HCT116 (cell line): Measurements from ENCODE around the gene TEX261.

Experiments
- FOSL1 ChIP-seq: IDR thresholded peaks from 2 replicates; pipeline ENCODE4 v1.6.1; 2012; ENCODE audit warnings: low read depth
- JUND ChIP-seq: IDR thresholded peaks from 2 replicates; pipeline ENCODE4 v1.6.1; 2012
- MAX ChIP-seq: IDR thresholded peaks from 2 replicates; pipeline ENCODE4 v1.6.1; 2012
- POLR2A ChIP-seq: IDR thresholded peaks from 2 replicates; pipeline ENCODE4 v1.7.0; 2011; ENCODE audit warnings: borderline replicate concordance; ENCODE audit not compliant: insufficient read depth, insufficient read length; ENCODE audit errors: extremely low read depth
- POLR2AphosphoS5 ChIP-seq: IDR thresholded peaks from 2 replicates; pipeline ENCODE4 v1.6.1; 2011; ENCODE audit warnings: mild to moderate bottlenecking, low read depth, low read length, moderate library complexity
- RAD21 ChIP-seq: IDR thresholded peaks from 2 replicates; pipeline ENCODE4 v1.6.1; 2012; ENCODE audit warnings: low read depth, mild to moderate bottlenecking
- YY1 ChIP-seq: IDR thresholded peaks from 2 replicates; pipeline ENCODE4 v1.6.1; 2011; ENCODE audit warnings: low read length, low read depth, moderate library complexity, mild to moderate bottlenecking; ENCODE audit not compliant: insufficient replicate concordance; ENCODE audit errors: extremely low read depth
- ZFX ChIP-seq: fragments of 450-650 bp; IDR thresholded peaks from 2 replicates; pipeline ENCODE4 v1.6.1; 2017
- TF ChIP-seq, protein P1 (sequence below), 3 experiments: fragments of 200-600 bp in 1 of 3; sonication (generic) in 1 of 3; IDR thresholded peaks in 2 of 3; conservative IDR thresholded peaks in 1 of 3; 2 replicates each; pipeline ENCODE4 v1.5.1; 2012 to 2017; ENCODE audit warnings: low read depth in 2 of 3, low read length in 2 of 3, antibody characterized with exemption in 1 of 3, borderline replicate concordance in 1 of 3, control low read depth in 1 of 3, mild to moderate bottlenecking in 1 of 3, mixed read lengths in 1 of 3, mixed run types in 1 of 3, moderate library complexity in 1 of 3; ENCODE audit not compliant: insufficient read depth in 1 of 3
- TF ChIP-seq, protein P2 (sequence below): IDR thresholded peaks from 2 replicates; pipeline ENCODE4 v1.6.1; 2011; ENCODE audit warnings: mild to moderate bottlenecking, low read length, moderate library complexity; ENCODE audit not compliant: insufficient replicate concordance; ENCODE audit errors: extremely low read depth

DNA sequence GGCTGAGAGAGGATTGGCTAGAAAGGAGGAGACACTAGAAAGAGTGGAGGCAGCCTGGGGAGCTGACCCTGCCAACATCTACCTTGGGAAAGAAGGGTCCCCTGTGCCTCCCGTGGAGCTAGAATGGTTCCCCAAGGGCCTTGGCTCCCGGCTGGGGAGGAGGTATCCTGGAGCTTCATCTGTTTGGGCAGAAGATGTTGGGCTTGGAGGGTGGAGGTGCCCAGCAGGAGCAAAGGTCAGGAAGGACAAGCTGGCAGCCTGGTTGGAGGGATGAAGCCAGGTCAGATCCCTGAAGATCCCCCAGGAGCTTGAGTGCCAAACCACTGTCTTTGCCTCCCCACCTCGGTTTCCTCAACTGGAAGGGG lies 56.1 kb downstream of the TEX261 start:
- TF ChIP-seq, protein P1, sequence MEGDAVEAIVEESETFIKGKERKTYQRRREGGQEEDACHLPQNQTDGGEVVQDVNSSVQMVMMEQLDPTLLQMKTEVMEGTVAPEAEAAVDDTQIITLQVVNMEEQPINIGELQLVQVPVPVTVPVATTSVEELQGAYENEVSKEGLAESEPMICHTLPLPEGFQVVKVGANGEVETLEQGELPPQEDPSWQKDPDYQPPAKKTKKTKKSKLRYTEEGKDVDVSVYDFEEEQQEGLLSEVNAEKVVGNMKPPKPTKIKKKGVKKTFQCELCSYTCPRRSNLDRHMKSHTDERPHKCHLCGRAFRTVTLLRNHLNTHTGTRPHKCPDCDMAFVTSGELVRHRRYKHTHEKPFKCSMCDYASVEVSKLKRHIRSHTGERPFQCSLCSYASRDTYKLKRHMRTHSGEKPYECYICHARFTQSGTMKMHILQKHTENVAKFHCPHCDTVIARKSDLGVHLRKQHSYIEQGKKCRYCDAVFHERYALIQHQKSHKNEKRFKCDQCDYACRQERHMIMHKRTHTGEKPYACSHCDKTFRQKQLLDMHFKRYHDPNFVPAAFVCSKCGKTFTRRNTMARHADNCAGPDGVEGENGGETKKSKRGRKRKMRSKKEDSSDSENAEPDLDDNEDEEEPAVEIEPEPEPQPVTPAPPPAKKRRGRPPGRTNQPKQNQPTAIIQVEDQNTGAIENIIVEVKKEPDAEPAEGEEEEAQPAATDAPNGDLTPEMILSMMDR (IDR thresholded peaks at IDR 0.05 in 2 of 3, conservative IDR thresholded peaks at IDR 0.05 in 1 of 3; ENCODE audit: borderline replicate concordance in 1 of 3, insufficient read depth in 1 of 3, low read depth in 2 of 3, low read length in 2 of 3) = no peak
- no peak for TF ChIP-seq POLR2AphosphoS5
- no peak for TF ChIP-seq ZFX
- TF ChIP-seq, protein P2, sequence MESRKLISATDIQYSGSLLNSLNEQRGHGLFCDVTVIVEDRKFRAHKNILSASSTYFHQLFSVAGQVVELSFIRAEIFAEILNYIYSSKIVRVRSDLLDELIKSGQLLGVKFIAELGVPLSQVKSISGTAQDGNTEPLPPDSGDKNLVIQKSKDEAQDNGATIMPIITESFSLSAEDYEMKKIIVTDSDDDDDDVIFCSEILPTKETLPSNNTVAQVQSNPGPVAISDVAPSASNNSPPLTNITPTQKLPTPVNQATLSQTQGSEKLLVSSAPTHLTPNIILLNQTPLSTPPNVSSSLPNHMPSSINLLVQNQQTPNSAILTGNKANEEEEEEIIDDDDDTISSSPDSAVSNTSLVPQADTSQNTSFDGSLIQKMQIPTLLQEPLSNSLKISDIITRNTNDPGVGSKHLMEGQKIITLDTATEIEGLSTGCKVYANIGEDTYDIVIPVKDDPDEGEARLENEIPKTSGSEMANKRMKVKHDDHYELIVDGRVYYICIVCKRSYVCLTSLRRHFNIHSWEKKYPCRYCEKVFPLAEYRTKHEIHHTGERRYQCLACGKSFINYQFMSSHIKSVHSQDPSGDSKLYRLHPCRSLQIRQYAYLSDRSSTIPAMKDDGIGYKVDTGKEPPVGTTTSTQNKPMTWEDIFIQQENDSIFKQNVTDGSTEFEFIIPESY = no peak
- no peak for TF ChIP-seq MAX
- TF ChIP-seq JUND = no peak
- no peak for TF ChIP-seq RAD21
- no peak for TF ChIP-seq YY1
- TF ChIP-seq POLR2A = no peak
- TF ChIP-seq FOSL1 = no peak
